HEK293 (cell line): ENCODE data around the gene EPS8.

ENCODE experiments used
- CTCF ChIA-PET: fragments of 350-600 bp; formaldehyde crosslinking; extraction: SDS; loops from one replicate; lab custom pipeline; 2021; ENCODE audit warnings: antibody characterized with exemption; lab: Yijun Ruan, JAX
- POLR2A ChIA-PET: fragments of 300-600 bp; formaldehyde crosslinking; extraction: SDS; loops from one replicate; lab custom pipeline; 2020; ENCODE audit warnings: antibody characterized with exemption, inconsistent platforms; lab: Yijun Ruan, JAX
- H3K27ac ChIP-seq: fragments of 200-500 bp; sonication (Bioruptor generic); 2 replicates; pipeline ENCODE4 v1.5.1; 2014; ENCODE audit warnings: low read depth, low read length, control low read depth, inconsistent platforms; ENCODE audit errors: extremely low read depth
- H3K36me3 ChIP-seq, 2 experiments: fragments of 200-500 bp in 1 of 2; sonication (Bioruptor generic) in 1 of 2; 1 replicate in 1 of 2; 2 replicates in 1 of 2; pipeline ENCODE4 v1.5.1; 2014 to 2017; ENCODE audit warnings: inconsistent platforms in 2 of 2, low read length in 2 of 2; ENCODE audit not compliant: control insufficient read depth in 2 of 2, insufficient read depth in 1 of 2
- H3K4me1 ChIP-seq: fragments of 200-500 bp; sonication (Bioruptor generic); 2 replicates; pipeline ENCODE4 v1.5.1; 2014; ENCODE audit warnings: mild to moderate bottlenecking, low read length, inconsistent platforms; ENCODE audit not compliant: control insufficient read depth, insufficient read depth
- H3K4me3 ChIP-seq: 2 replicates; pipeline ENCODE4 v1.5.1; 2011; ENCODE audit warnings: low read depth, mild to moderate bottlenecking, control low read depth, low read length, moderate library complexity
- H3K9me3 ChIP-seq: fragments of 200-500 bp; sonication (Bioruptor generic); 2 replicates; pipeline ENCODE4 v1.5.1; 2014; ENCODE audit warnings: low read depth, low read length, inconsistent platforms; ENCODE audit not compliant: control insufficient read depth, insufficient read depth
- EGR2 ChIP-seq: fragments of 450-650 bp; formaldehyde crosslinking; IDR thresholded peaks from 2 replicates; pipeline ENCODE4 v1.5.1; 2016; ENCODE audit warnings: low read depth, missing biosample characterization, missing genetic modification characterization
- GLIS1 ChIP-seq: fragments of 450-650 bp; formaldehyde crosslinking; IDR thresholded peaks from 2 replicates; pipeline ENCODE4 v1.5.1; 2016; ENCODE audit warnings: missing biosample characterization, missing genetic modification characterization
- PRDM1 ChIP-seq: fragments of 450-650 bp; formaldehyde crosslinking; IDR thresholded peaks from 2 replicates; pipeline ENCODE4; 2016; ENCODE audit warnings: missing biosample characterization, missing genetic modification characterization
- PRDM6 ChIP-seq: fragments of 450-650 bp; formaldehyde crosslinking; IDR thresholded peaks from 2 replicates; pipeline ENCODE4 v1.5.1; 2017; ENCODE audit warnings: missing biosample characterization, missing genetic modification characterization
- SALL2 ChIP-seq: fragments of 450-650 bp; formaldehyde crosslinking; IDR thresholded peaks from 2 replicates; pipeline ENCODE4 v1.5.0; 2017; ENCODE audit warnings: missing biosample characterization, mild to moderate bottlenecking, missing genetic modification characterization, borderline replicate concordance
- SCRT1 ChIP-seq: fragments of 450-650 bp; formaldehyde crosslinking; IDR thresholded peaks from 2 replicates; pipeline ENCODE4 v1.5.1; 2016; ENCODE audit warnings: missing biosample characterization, missing genetic modification characterization, borderline replicate concordance
- SP7 ChIP-seq: fragments of 450-650 bp; formaldehyde crosslinking; IDR thresholded peaks from 2 replicates; pipeline ENCODE4 v1.5.1; 2016; ENCODE audit warnings: missing biosample characterization, missing genetic modification characterization
- ZBTB20 ChIP-seq: fragments of 450-650 bp; formaldehyde crosslinking; IDR thresholded peaks from 2 replicates; pipeline ENCODE4 v1.5.1; 2016; ENCODE audit warnings: missing biosample characterization, missing genetic modification characterization
- ZBTB48 ChIP-seq: fragments of 450-650 bp; formaldehyde crosslinking; IDR thresholded peaks from 2 replicates; pipeline ENCODE4 v1.5.1; 2016; ENCODE audit warnings: missing biosample characterization, missing genetic modification characterization
- ZNF112 ChIP-seq: fragments of 450-650 bp; formaldehyde crosslinking; IDR thresholded peaks from 2 replicates; pipeline ENCODE4 v1.5.0; 2017; ENCODE audit warnings: missing biosample characterization, missing genetic modification characterization
- ZNF121 ChIP-seq: fragments of 450-650 bp; formaldehyde crosslinking; IDR thresholded peaks from 2 replicates; pipeline ENCODE4 v1.5.1; 2016; ENCODE audit warnings: missing biosample characterization, missing genetic modification characterization
- ZNF138 ChIP-seq: fragments of 450-650 bp; formaldehyde crosslinking; IDR thresholded peaks from 2 replicates; pipeline ENCODE4 v1.5.1; 2016; ENCODE audit warnings: missing biosample characterization, missing genetic modification characterization, borderline replicate concordance
- ZNF157 ChIP-seq: fragments of 450-650 bp; formaldehyde crosslinking; IDR thresholded peaks from 2 replicates; pipeline ENCODE4 v1.5.1; 2016; ENCODE audit warnings: missing biosample characterization, missing genetic modification characterization
- ZNF202 ChIP-seq: fragments of 450-650 bp; formaldehyde crosslinking; IDR thresholded peaks from 2 replicates; pipeline ENCODE4 v1.5.1; 2016; ENCODE audit warnings: missing biosample characterization, missing genetic modification characterization, borderline replicate concordance
- ZNF311 ChIP-seq: fragments of 450-650 bp; formaldehyde crosslinking; IDR thresholded peaks from 2 replicates; pipeline ENCODE4 v1.5.1; 2017; ENCODE audit warnings: missing biosample characterization, missing genetic modification characterization, borderline replicate concordance
- ZNF558 ChIP-seq: fragments of 450-650 bp; formaldehyde crosslinking; IDR thresholded peaks from 2 replicates; pipeline ENCODE4 v1.5.1; 2016; ENCODE audit warnings: missing biosample characterization, missing genetic modification characterization
- ZNF561 ChIP-seq: fragments of 450-650 bp; IDR thresholded peaks from 2 replicates; pipeline ENCODE4 v1.5.1; 2018; ENCODE audit warnings: missing biosample characterization, missing genetic modification characterization, borderline replicate concordance
- ZNF610 ChIP-seq: fragments of 450-650 bp; formaldehyde crosslinking; IDR thresholded peaks from 2 replicates; pipeline ENCODE4 v1.5.1; 2016; ENCODE audit warnings: missing biosample characterization, missing genetic modification characterization, borderline replicate concordance
- ZNF658 ChIP-seq: fragments of 450-650 bp; formaldehyde crosslinking; IDR thresholded peaks from 2 replicates; pipeline ENCODE4; 2016; ENCODE audit warnings: missing biosample characterization, missing genetic modification characterization
- ZNF660 ChIP-seq: fragments of 450-650 bp; IDR thresholded peaks from 2 replicates; pipeline ENCODE4 v1.5.1; 2018; ENCODE audit warnings: missing biosample characterization, mild to moderate bottlenecking, missing genetic modification characterization
- TF ChIP-seq, protein P1 (sequence below): fragments of 450-650 bp; formaldehyde crosslinking; conservative IDR thresholded peaks from 2 replicates; pipeline ENCODE4 v1.5.1; 2016; ENCODE audit warnings: low read depth, missing biosample characterization, missing genetic modification characterization
- TF ChIP-seq, protein P2 (sequence below): fragments of 450-650 bp; formaldehyde crosslinking; IDR thresholded peaks from 2 replicates; pipeline ENCODE4 v1.5.1; 2016; ENCODE audit warnings: missing biosample characterization, missing genetic modification characterization
- TF ChIP-seq, protein P3 (sequence below): fragments of 450-650 bp; formaldehyde crosslinking; IDR thresholded peaks from 2 replicates; pipeline ENCODE4 v1.5.1; 2016; ENCODE audit warnings: missing biosample characterization, missing genetic modification characterization
- TF ChIP-seq, protein P4 (sequence below): fragments of 450-650 bp; formaldehyde crosslinking; IDR thresholded peaks from 2 replicates; pipeline ENCODE4 v1.5.1; 2017; ENCODE audit warnings: missing biosample characterization, missing genetic modification characterization

EPS8 gene

GRCh38 chr12:15584366-15585041 is 204.7 kb downstream of the EPS8 start (continued):
- TF ChIP-seq, protein P1, sequence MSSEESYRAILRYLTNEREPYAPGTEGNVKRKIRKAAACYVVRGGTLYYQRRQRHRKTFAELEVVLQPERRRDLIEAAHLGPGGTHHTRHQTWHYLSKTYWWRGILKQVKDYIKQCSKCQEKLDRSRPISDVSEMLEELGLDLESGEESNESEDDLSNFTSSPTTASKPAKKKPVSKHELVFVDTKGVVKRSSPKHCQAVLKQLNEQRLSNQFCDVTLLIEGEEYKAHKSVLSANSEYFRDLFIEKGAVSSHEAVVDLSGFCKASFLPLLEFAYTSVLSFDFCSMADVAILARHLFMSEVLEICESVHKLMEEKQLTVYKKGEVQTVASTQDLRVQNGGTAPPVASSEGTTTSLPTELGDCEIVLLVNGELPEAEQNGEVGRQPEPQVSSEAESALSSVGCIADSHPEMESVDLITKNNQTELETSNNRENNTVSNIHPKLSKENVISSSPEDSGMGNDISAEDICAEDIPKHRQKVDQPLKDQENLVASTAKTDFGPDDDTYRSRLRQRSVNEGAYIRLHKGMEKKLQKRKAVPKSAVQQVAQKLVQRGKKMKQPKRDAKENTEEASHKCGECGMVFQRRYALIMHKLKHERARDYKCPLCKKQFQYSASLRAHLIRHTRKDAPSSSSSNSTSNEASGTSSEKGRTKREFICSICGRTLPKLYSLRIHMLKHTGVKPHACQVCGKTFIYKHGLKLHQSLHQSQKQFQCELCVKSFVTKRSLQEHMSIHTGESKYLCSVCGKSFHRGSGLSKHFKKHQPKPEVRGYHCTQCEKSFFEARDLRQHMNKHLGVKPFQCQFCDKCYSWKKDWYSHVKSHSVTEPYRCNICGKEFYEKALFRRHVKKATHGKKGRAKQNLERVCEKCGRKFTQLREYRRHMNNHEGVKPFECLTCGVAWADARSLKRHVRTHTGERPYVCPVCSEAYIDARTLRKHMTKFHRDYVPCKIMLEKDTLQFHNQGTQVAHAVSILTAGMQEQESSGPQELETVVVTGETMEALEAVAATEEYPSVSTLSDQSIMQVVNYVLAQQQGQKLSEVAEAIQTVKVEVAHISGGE (tag by site-specific recombination), result no peak
- peak; percentile 36; the same call in 1 of the 2 replicates for TF ChIP-seq PRDM1

- POLR2A ChIA-PET, result no interaction called here
- CTCF ChIA-PET, result interaction anchor here (0.6 to 6.8 kb wide), 15 partner anchors 9 to 861 kb away, joined by 3 to 103 read pairs (median 6); no protein-coding TSS in a partner anchor
These were observed 205.4 kb downstream of the EPS8 start for GRCh38 chr12:15583804-15584203.

GRCh38 chr12:15581006-15581405 is 208.2 kb downstream of the EPS8 start:
- Histone ChIP-seq H3K4me3 (no peak overlapping the region), H3K36me3 (no peaks in the 10 kb centered on the region), H3K9me3 (no peaks in the 10 kb centered on the region), H3K4me1 (no peaks in the 10 kb centered on the region; the same call in 1 of the 2 replicates), H3K27ac (no peak overlapping the region)
- CTCF ChIA-PET, result interaction anchor here (0.7 kb wide), 1 partner anchor 9 kb away, joined by 3 read pairs; no protein-coding TSS in a partner anchor
- POLR2A ChIA-PET, result no interaction called here
- TF ChIP-seq ZNF121, result no peak
- TF ChIP-seq ZNF561, result no peak
- TF ChIP-seq ZNF558, result no peak
- no peak for TF ChIP-seq ZNF202 (tag by site-specific recombination)
- TF ChIP-seq ZNF660, result no peak
- no peak for TF ChIP-seq ZNF610 (tag by site-specific recombination)
- TF ChIP-seq ZNF157 (tag by site-specific recombination), result no peak
- no peak for TF ChIP-seq SALL2 (tag by site-specific recombination)
- TF ChIP-seq ZBTB48 (tag by site-specific recombination), result no peak
- TF ChIP-seq ZNF138 (tag by site-specific recombination), result no peak
- TF ChIP-seq, protein P2, sequence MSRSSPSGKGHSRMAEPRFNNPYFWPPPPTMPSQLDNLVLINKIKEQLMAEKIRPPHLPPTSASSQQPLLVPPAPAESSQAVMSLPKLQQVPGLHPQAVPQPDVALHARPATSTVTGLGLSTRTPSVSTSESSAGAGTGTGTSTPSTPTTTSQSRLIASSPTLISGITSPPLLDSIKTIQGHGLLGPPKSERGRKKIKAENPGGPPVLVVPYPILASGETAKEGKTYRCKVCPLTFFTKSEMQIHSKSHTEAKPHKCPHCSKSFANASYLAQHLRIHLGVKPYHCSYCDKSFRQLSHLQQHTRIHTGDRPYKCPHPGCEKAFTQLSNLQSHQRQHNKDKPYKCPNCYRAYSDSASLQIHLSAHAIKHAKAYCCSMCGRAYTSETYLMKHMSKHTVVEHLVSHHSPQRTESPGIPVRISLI (tag by site-specific recombination), result no peak
- no peak for TF ChIP-seq EGR2
- TF ChIP-seq, protein P3, sequence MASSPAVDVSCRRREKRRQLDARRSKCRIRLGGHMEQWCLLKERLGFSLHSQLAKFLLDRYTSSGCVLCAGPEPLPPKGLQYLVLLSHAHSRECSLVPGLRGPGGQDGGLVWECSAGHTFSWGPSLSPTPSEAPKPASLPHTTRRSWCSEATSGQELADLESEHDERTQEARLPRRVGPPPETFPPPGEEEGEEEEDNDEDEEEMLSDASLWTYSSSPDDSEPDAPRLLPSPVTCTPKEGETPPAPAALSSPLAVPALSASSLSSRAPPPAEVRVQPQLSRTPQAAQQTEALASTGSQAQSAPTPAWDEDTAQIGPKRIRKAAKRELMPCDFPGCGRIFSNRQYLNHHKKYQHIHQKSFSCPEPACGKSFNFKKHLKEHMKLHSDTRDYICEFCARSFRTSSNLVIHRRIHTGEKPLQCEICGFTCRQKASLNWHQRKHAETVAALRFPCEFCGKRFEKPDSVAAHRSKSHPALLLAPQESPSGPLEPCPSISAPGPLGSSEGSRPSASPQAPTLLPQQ (tag by site-specific recombination), result no peak
- TF ChIP-seq, protein P4, sequence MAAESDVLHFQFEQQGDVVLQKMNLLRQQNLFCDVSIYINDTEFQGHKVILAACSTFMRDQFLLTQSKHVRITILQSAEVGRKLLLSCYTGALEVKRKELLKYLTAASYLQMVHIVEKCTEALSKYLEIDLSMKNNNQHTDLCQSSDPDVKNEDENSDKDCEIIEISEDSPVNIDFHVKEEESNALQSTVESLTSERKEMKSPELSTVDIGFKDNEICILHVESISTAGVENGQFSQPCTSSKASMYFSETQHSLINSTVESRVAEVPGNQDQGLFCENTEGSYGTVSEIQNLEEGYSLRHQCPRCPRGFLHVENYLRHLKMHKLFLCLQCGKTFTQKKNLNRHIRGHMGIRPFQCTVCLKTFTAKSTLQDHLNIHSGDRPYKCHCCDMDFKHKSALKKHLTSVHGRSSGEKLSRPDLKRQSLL (tag by site-specific recombination), result no peak
- TF ChIP-seq ZNF658, result no peak
- TF ChIP-seq GLIS1 (tag by site-specific recombination), result no peak
- TF ChIP-seq SCRT1 (tag by site-specific recombination), result no peak
- no peak for TF ChIP-seq ZNF311 (tag by site-specific recombination)

More at GRCh38 chr12:15583804-15584203, 205.4 kb downstream of the EPS8 start:
- Histone ChIP-seq H3K27ac (no peak overlapping the region), H3K4me1 (no peaks in the 10 kb centered on the region; the same call in 1 of the 2 replicates), H3K36me3 (no peaks in the 10 kb centered on the region), H3K9me3 (no peaks in the 10 kb centered on the region)
- TF ChIP-seq ZNF112, result no peak
- no peak for TF ChIP-seq SP7 (tag by site-specific recombination)
- no peak for TF ChIP-seq PRDM6
- TF ChIP-seq ZBTB20 (tag by site-specific recombination), result no peak
- TF ChIP-seq, all 188 proteins: peak for 0
- H3K4me3 ChIP-seq, result no peak overlapping the region
